Neural progenitor cell (in vitro differentiated cells): Measurements from ENCODE around the gene UROD.

Experiments used
- EZH2 ChIP-seq: fragments of 200-600 bp; sonication (generic); IDR thresholded peaks from 2 replicates; pipeline ENCODE4 v1.6.1; 2017; ENCODE audit warnings: antibody characterized with exemption, mild to moderate bottlenecking, moderate library complexity
- EZH2phosphoT487 ChIP-seq: fragments of 200-600 bp; sonication (generic); IDR thresholded peaks from 2 replicates; pipeline ENCODE4 v1.6.1; 2017; ENCODE audit warnings: antibody characterized with exemption
- TF ChIP-seq, protein P1 (sequence below): fragments of 200-600 bp; sonication (generic); IDR thresholded peaks from 2 replicates; pipeline ENCODE4 v1.5.1; 2017; ENCODE audit warnings: antibody characterized with exemption, mild to moderate bottlenecking

DNA sequence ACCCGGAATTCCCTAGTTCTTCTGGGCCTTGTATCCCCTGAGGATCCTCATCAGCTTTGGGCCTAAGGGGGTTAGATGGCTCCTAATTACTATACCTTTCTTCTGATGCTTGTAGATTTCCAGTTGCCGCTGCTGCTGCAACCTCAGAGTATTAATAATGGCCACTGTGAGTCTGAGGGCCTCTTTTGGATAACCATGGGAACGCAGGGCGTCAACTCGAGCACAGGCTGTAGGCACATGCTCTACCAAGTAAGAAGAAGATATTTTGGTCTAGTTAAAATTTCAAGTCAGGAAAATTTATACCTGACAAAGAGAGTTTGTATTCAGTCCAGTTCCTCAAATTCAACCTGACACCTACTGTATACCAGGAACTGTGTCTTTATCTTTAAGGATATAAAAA, 28.2 kb downstream of the UROD start:
- TF ChIP-seq, protein P1, sequence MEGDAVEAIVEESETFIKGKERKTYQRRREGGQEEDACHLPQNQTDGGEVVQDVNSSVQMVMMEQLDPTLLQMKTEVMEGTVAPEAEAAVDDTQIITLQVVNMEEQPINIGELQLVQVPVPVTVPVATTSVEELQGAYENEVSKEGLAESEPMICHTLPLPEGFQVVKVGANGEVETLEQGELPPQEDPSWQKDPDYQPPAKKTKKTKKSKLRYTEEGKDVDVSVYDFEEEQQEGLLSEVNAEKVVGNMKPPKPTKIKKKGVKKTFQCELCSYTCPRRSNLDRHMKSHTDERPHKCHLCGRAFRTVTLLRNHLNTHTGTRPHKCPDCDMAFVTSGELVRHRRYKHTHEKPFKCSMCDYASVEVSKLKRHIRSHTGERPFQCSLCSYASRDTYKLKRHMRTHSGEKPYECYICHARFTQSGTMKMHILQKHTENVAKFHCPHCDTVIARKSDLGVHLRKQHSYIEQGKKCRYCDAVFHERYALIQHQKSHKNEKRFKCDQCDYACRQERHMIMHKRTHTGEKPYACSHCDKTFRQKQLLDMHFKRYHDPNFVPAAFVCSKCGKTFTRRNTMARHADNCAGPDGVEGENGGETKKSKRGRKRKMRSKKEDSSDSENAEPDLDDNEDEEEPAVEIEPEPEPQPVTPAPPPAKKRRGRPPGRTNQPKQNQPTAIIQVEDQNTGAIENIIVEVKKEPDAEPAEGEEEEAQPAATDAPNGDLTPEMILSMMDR, result no peak
- TF ChIP-seq EZH2 (no peak), EZH2phosphoT487 (no peak)
